DND-41 (cell line): Measurements from ENCODE around the gene METTL25.

ENCODE experiments used
- CTCF ChIP-seq: IDR thresholded peaks from 2 replicates; pipeline ENCODE4 v1.5.1; 2012; ENCODE audit warnings: borderline replicate concordance, low read length, moderate library complexity, mild to moderate bottlenecking; ENCODE audit not compliant: poor library complexity, severe bottlenecking; ENCODE audit errors: extremely low read depth
- EZH2 ChIP-seq: IDR thresholded peaks from 3 replicates; pipeline ENCODE4 v1.6.1; 2012; ENCODE audit warnings: borderline replicate concordance, low read depth, mild to moderate bottlenecking, moderate library complexity, low read length, inconsistent platforms; ENCODE audit not compliant: severe bottlenecking

- TF ChIP-seq CTCF (no peak), EZH2 (no peak)
These were observed 157.3 kb downstream of the METTL25 start for GRCh38 chr12:82515652-82516051.
